ENCODE measurements around the gene HOOK1. TPM values are rescaled to one million over a fixed set of nuclear protein-coding genes. Genes with fewer than 3 reads are reported as not detected.

HOOK1 gene
- total RNA-seq, 2 donors from 2014 or later, result 0.27 to 0.63 TPM

DNA sequence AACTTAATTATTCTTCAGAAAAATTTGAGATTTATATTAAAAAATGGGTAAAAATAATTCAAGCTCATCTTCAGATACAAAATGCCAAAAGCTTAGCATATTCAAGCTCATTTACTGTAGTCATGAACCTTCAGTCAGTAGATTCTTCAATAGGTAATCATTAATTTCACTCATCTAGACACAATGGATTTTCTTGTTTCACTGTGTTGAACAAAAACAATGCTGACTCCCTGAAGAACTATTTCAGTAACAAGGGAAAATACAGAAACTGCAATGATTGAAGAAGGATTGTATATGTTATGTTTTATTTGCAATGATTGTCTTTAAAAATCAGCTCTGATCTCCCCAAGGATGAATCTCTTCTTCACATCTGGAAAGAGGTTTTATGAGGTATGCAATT lies 9.2 kb upstream of the HOOK1 start:
- TF ChIP-seq CTCF (IDR thresholded peaks at IDR 0.05), result no peak
- no peak for DNase-seq (ENCODE audit: low spot score)
- Histone ChIP-seq H3K4me1 (ENCODE audit: control insufficient read depth in 1 of 2, low read depth in 2 of 2) (no peaks in the 10 kb centered on the region), H3K4me3 (no peak overlapping the region), H3K27ac (no peak overlapping the region), H3K9me3 (no peaks in the 10 kb centered on the region), H3K27me3 (replicated peaks; ENCODE audit: insufficient read depth) (no peaks in the 10 kb centered on the region), H3K36me3 (no peaks in the 10 kb centered on the region)
- ATAC-seq (ENCODE audit: insufficient number of reproducible peaks, low FRiP score, low read depth), result no peak

GRCh38 chr1:59814180-59814900 lies 409 bp upstream of the HOOK1 start:
- Histone ChIP-seq H3K4me3 (peak overlapping the region; percentile 66), H3K27me3 (replicated peaks; ENCODE audit: insufficient read depth) (no peaks in the 10 kb centered on the region), H3K4me1 (ENCODE audit: control insufficient read depth in 1 of 2, low read depth in 2 of 2) (peaks cover 4 to 14% of the 10 kb centered on the region in 2 donors), H3K27ac (no peak overlapping the region), H3K36me3 (no peaks in the 10 kb centered on the region), H3K9me3 (no peaks in the 10 kb centered on the region)
- ATAC-seq (ENCODE audit: insufficient number of reproducible peaks, low FRiP score, low read depth) (no peak), DNase-seq (ENCODE audit: low spot score) (peak; percentile 22)
- TF ChIP-seq CTCF (IDR thresholded peaks at IDR 0.05), result no peak

- H3K4me3 ChIP-seq, result no peak overlapping the region
- peaks cover 4 to 14% of the 10 kb centered on the region in 2 donors for H3K4me1 ChIP-seq (ENCODE audit: control insufficient read depth in 1 of 2, low read depth in 2 of 2)
- H3K27me3 ChIP-seq (replicated peaks; ENCODE audit: insufficient read depth), result no peaks in the 10 kb centered on the region
- no peaks in the 10 kb centered on the region for H3K9me3 ChIP-seq
- no peak overlapping the region for H3K27ac ChIP-seq
- no peak for TF ChIP-seq CTCF (IDR thresholded peaks at IDR 0.05)
- ATAC-seq (ENCODE audit: insufficient number of reproducible peaks, low FRiP score, low read depth), result no peak
- DNase-seq (ENCODE audit: low spot score), result no peak
- no peaks in the 10 kb centered on the region for H3K36me3 ChIP-seq
These were observed 1.1 kb downstream of the HOOK1 start for GRCh38 chr1:59815892-59816291.

DNA sequence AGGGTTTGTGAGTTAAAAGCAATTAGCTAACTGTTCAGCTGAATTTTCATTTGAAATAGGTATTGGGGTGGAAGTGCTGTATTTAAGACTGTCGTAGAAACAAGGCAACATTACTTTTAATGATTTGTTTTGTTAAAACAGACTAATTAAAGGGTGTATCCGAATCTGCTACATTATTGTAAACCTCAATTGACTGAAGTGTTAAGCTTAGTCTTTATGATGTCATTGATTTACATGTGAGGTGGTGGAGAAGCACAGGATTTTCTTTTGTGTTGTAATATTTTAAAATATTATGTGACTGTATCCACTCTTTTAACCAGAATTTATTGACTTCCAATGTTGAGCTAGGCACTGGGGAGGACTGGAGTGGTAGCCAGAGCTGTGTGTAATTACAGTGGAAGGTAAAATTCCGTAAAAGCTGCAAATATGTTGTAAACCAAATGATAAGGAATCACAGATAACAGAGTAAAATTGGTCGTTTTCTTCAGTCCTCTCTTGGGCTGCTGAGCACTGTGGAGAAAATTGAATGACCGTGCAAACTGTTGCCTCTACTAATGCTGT lies 1.6 kb downstream of the HOOK1 start:
- TF ChIP-seq CTCF (IDR thresholded peaks at IDR 0.05), result no peak
- H3K4me1 ChIP-seq (ENCODE audit: control insufficient read depth in 1 of 2, low read depth in 2 of 2), result peaks cover 4 to 14% of the 10 kb centered on the region in 2 donors
- H3K27ac ChIP-seq, result no peak overlapping the region
- no peaks in the 10 kb centered on the region for H3K9me3 ChIP-seq
- no peaks in the 10 kb centered on the region for H3K36me3 ChIP-seq
- no peak for DNase-seq (ENCODE audit: low spot score)
- no peak overlapping the region for H3K4me3 ChIP-seq
- ATAC-seq (ENCODE audit: insufficient number of reproducible peaks, low FRiP score, low read depth), result no peak
- H3K27me3 ChIP-seq (replicated peaks; ENCODE audit: insufficient read depth), result no peaks in the 10 kb centered on the region

DNA sequence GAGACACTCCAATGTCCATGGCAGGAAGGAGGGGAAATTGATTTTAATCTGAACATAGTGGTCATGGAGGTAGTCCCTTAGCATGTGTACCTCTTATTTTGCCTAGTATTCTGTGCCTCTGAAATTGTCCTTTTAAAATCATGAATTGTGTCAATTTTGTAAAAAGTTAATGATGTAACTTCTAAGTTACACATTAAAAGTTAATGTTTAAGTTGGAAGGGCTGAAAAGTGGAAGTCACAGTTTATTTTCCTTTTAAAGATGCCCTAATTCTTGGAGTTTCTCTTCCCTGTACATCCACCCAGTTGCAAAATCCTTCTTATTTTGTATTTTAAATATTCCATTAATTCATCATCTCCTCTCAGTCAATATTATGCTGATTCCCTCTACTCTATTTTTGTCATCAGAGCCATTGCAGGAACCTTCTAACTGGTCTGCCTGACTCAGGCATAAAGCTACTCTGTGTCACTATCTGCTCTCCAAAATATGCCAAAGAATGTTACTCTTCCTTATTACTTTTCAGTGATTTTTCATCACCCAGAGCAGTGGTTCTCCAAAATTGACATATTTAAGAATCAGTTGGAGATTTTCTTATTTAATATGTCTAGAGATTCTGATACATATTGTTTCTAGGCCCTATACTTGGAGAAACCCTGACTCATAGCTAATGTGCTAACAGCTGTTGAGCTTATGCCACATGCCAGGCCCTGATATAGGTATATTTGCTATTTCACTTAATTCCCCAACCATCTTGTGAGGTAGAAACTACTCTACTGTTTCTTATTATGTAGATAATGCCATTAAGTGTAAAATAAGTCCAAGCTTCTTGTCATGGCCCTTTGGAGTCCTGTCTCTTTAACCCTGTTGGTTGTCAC lies 5.1 kb downstream of the HOOK1 start:
- ATAC-seq (ENCODE audit: insufficient number of reproducible peaks, low FRiP score, low read depth), result no peak
- H3K27ac ChIP-seq, result no peak overlapping the region
- H3K36me3 ChIP-seq, result no peaks in the 10 kb centered on the region
- TF ChIP-seq CTCF (IDR thresholded peaks at IDR 0.05), result no peak
- no peak for DNase-seq (ENCODE audit: low spot score)
- H3K4me1 ChIP-seq (ENCODE audit: control insufficient read depth in 1 of 2, low read depth in 2 of 2), result peaks cover 0 to 8% of the 10 kb centered on the region in 2 donors
- H3K9me3 ChIP-seq, result no peaks in the 10 kb centered on the region
- no peaks in the 10 kb centered on the region for H3K27me3 ChIP-seq (replicated peaks; ENCODE audit: insufficient read depth)
- no peak overlapping the region for H3K4me3 ChIP-seq
